Measurements from ENCODE around the gene MBNL2. TPM values are rescaled to one million over a fixed set of nuclear protein-coding genes. Genes with fewer than 3 reads are reported as not detected.
A peak's percentile ranks its signal among the peaks of the same experiment; 100 is the strongest.

Gene MBNL2
- total RNA-seq, 2 donors from 2014 or later, result 28.2 to 61.8 TPM

DNA sequence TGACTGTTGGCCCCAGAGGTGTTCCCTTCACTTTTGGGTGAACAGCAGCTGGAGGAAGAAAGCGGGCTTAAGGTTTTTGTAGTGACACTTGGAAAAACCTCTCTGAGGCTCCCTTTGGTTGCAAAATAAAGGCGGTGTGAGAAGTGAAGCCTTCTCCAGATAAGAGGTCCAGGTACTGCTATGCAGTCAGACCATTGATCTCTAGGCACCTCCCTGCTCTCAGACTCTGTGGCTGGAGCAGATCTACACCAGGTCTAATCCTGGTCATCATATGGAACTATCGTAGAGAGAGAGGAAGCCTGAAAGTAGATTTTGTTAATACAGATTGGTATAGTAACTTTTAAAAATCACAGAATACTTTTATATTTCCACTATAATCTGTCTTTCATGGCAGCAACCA, 47.5 kb downstream of the MBNL2 start:
- Histone ChIP-seq H3K9ac (ENCODE audit: low read depth in 2 of 2, low read length in 2 of 2) (no peak overlapping the region), H3K27ac (no peak overlapping the region), H3K4me1 (no peaks in the 10 kb centered on the region), H3K9me3 (no peaks in the 10 kb centered on the region), H3K4me3 (no peak overlapping the region), H3K36me3 (no peaks in the 10 kb centered on the region), H3K27me3 (no peaks in the 10 kb centered on the region)
- DNase-seq, result no peak
- TF ChIP-seq, protein P1, sequence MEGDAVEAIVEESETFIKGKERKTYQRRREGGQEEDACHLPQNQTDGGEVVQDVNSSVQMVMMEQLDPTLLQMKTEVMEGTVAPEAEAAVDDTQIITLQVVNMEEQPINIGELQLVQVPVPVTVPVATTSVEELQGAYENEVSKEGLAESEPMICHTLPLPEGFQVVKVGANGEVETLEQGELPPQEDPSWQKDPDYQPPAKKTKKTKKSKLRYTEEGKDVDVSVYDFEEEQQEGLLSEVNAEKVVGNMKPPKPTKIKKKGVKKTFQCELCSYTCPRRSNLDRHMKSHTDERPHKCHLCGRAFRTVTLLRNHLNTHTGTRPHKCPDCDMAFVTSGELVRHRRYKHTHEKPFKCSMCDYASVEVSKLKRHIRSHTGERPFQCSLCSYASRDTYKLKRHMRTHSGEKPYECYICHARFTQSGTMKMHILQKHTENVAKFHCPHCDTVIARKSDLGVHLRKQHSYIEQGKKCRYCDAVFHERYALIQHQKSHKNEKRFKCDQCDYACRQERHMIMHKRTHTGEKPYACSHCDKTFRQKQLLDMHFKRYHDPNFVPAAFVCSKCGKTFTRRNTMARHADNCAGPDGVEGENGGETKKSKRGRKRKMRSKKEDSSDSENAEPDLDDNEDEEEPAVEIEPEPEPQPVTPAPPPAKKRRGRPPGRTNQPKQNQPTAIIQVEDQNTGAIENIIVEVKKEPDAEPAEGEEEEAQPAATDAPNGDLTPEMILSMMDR (IDR thresholded peaks at IDR 0.05), result no peak
- intact Hi-C loops (cut with DNase I), result no loop called here

DNA sequence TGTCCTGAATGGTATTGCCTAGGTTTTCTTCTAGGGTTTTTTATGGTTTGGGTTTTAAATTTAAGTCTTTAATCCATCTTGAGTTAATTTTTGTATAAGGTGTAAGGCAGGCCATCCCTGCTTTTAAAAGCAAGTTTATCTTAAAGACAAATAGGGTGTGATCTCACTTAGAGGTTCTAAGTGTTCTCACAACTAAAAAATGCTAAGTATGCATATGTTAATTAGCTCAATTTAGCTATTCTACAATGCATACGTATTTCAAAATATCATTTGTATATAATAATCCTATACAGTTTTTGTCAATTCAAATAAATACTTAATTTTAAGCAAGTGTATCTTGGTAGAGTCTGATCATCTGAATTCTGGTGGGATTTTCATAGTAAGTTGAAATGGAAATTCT, 50.4 kb downstream of the MBNL2 start:
- no peak for DNase-seq
- no peak overlapping the region for H3K27ac ChIP-seq
- TF ChIP-seq, protein P1 (IDR thresholded peaks at IDR 0.05), result no peak
- H3K4me3 ChIP-seq, result no peak overlapping the region
- H3K36me3 ChIP-seq, result no peaks in the 10 kb centered on the region
- intact Hi-C loops (cut with DNase I), result no loop called here
- H3K9me3 ChIP-seq, result no peaks in the 10 kb centered on the region
- H3K9ac ChIP-seq (ENCODE audit: low read depth in 2 of 2, low read length in 2 of 2), result no peak overlapping the region
- H3K4me1 ChIP-seq, result no peaks in the 10 kb centered on the region
- no peaks in the 10 kb centered on the region for H3K27me3 ChIP-seq

DNA sequence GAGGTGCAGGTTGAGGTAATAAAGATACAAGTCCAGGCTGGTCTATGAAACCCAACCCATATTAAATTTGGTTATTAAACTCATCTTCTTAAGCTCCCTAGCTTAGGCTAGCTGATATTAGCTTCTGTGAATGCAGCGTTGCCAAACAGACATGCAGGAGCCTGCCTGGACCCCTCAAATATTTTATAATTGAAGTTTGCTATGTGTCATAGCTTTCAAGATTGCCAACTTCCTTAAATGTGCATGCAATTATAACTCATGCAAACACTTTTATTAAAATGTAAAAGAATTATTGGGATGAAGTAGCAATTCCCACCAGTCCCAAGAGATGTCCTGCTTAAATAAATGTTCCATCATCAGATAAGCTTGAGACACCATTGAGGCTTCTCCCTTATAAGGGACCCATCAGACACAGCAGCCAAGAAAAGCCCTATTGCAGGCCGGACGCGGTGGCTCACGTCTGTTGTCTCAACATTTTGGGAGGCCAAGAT, 51.3 kb downstream of the MBNL2 start:
- H3K36me3 ChIP-seq, result no peaks in the 10 kb centered on the region
- no peaks in the 10 kb centered on the region for H3K4me1 ChIP-seq
- no peaks in the 10 kb centered on the region for H3K9me3 ChIP-seq
- no peak overlapping the region for H3K27ac ChIP-seq
- intact Hi-C loops (cut with DNase I), result no loop called here
- no peak overlapping the region for H3K9ac ChIP-seq (ENCODE audit: low read depth in 2 of 2, low read length in 2 of 2)
- TF ChIP-seq, protein P1 (IDR thresholded peaks at IDR 0.05), result no peak
- H3K4me3 ChIP-seq, result no peak overlapping the region
- no peak for DNase-seq
- H3K27me3 ChIP-seq, result no peaks in the 10 kb centered on the region

DNA sequence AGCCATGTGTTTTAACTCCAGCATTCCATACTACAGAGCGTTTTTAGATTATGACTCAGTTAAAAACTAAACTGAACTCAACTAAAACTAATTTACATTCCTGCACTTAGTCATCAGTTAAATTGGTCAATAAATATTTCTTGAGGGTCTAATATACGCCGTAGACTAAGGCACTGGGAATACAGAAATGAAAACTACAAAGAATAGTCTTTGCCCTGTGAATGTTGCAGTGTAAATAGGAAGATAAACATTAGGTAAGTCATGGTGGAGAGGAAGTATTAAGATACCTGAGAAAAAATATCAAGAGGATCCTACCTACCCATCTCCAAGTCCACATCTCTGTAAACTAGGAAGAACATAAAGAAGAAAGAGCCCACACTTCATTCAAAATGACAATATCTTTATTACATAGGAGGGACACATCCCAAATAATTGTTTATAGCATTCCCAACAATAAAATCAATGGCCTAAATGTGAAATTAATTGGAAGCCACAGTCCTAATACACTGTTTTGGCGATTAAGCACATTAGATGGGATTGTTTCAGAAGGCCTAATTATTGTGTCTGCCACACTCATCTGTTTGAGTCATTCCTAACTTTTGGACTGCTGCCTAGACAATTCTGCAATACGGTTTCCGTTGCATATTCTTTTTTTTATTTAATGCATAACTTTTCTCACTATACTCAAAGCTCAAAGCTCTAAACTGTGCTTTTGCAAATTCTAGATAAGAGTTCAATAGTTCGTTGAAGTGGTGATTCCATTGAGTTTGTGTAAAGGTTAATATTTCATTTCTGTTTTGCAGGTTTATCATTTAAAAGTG, 52.9 kb downstream of the MBNL2 start:
- Histone ChIP-seq H3K36me3 (no peaks in the 10 kb centered on the region), H3K9ac (ENCODE audit: low read depth in 2 of 2, low read length in 2 of 2) (no peak overlapping the region), H3K27ac (peak overlapping the region; percentile 17), H3K9me3 (no peaks in the 10 kb centered on the region), H3K4me3 (no peak overlapping the region), H3K4me1 (peaks cover 14% of the 10 kb centered on the region), H3K27me3 (no peaks in the 10 kb centered on the region)
- TF ChIP-seq, protein P1 (IDR thresholded peaks at IDR 0.05), result no peak
- intact Hi-C loops (cut with DNase I), result no loop called here
- DNase-seq, result no peak

DNA sequence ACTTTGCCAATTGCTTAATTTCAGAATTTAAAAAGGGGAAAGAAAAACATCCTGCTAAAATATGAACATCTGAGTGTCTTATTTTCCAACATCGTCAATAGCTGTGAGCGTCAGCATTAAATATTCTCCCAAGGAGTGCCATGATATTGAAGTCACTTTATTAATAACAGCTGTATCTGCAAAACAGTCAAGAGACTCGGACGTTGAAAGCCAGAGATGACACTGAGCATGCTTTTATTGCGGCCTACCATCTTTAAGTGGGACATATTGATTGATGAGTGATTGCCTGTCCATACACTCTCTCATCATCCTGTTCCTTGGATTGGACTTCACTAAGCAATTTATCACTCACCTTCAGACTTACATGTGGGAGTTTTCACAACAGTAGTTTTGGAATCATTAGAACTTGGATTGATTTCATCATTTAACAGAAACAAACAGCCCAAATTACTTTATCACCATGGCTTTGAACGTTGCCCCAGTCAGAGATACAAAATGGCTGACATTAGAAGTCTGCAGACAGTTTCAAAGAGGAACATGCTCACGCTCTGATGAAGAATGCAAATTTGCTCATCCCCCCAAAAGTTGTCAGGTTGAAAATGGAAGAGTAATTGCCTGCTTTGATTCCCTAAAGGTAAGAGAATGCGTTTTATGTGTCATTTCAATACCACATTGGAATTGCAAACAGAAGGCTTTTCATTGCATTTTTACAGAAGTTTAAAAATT, 53.8 kb downstream of the MBNL2 start:
- Histone ChIP-seq H3K36me3 (no peaks in the 10 kb centered on the region), H3K9ac (ENCODE audit: low read depth in 2 of 2, low read length in 2 of 2) (no peak overlapping the region), H3K27me3 (no peaks in the 10 kb centered on the region), H3K4me3 (no peak overlapping the region), H3K9me3 (no peaks in the 10 kb centered on the region), H3K4me1 (peaks cover 18% of the 10 kb centered on the region), H3K27ac (no peak overlapping the region)
- intact Hi-C loops (cut with DNase I), result no loop called here
- TF ChIP-seq, protein P1 (IDR thresholded peaks at IDR 0.05), result no peak
- no peak for DNase-seq
